K562 (cell line): ENCODE data around the gene OR2M4. TPM values are rescaled to one million over a fixed set of nuclear protein-coding genes. Genes with fewer than 3 reads are reported as not detected.

Source experiments
- ATAC-seq: fragments of 200-7000 bp; cut with Tn5 transposase; 3 replicates; pipeline ENCODE4 v1.9.1; 2020; ENCODE audit warnings: moderate library complexity
- BruUV-seq: library from RNA; stranded (reverse); fragments of 400-500 nt; replicated peaks from 2 replicates; lab custom pipeline; 2021; lab: Mats Ljungman, UMichigan
- CTCF ChIA-PET: fragments of 300-600 bp; formaldehyde crosslinking; extraction: SDS; loops from one replicate; lab custom pipeline; 2021; ENCODE audit warnings: low intra/inter-chr PET ratio; lab: Yijun Ruan, JAX
- POLR2A ChIA-PET: fragments of 300-600, 350-650 bp; sonication (Branson Sonifier 250); formaldehyde crosslinking; extraction: SDS; loops from one replicate; lab custom pipeline; 2021; ENCODE audit warnings: antibody characterized with exemption, inconsistent platforms; lab: Yijun Ruan, JAX
- DNase-seq, 4 experiments: peaks; one replicate each; pipeline versions ENCODE4 v3.0.0 to v3.0.0-alpha.2; 2011 to 2018; ENCODE audit warnings: low spot score in 3 of 4, mixed read lengths in 3 of 4; ENCODE audit errors: extremely low read depth in 1 of 4
- FAIRE-seq: peaks from 2 replicates; lab custom pipeline; 2011; peaks lifted over from hg19 to GRCh38; lab: Jason Lieb, UNC
- H2AFZ ChIP-seq: 2 replicates; pipeline ENCODE4 v1.6.0; 2011; ENCODE audit warnings: low read depth, low read length, control low read depth, inconsistent platforms
- H3K27ac ChIP-seq: fragments of 200-600 bp; 3 replicates; pipeline ENCODE4 v1.8.0; 2011; ENCODE audit warnings: low read depth, mild to moderate bottlenecking, control low read depth, inconsistent platforms, low read length, moderate library complexity, mixed read lengths; ENCODE audit errors: extremely low read depth
- H3K27me3 ChIP-seq, 2 experiments: fragments of 300-600 bp in 1 of 2; 2 replicates in 1 of 2; 3 replicates in 1 of 2; pipeline versions ENCODE4 v1.6.0 to v1.8.0; 2011; ENCODE audit warnings: inconsistent platforms in 2 of 2, low read length in 2 of 2, mild to moderate bottlenecking in 1 of 2, mixed read lengths in 1 of 2, moderate library complexity in 1 of 2; ENCODE audit not compliant: control insufficient read depth in 2 of 2, insufficient read depth in 2 of 2
- H3K36me3 ChIP-seq: fragments of 300-600 bp; 3 replicates; pipeline ENCODE4 v1.8.0; 2011; ENCODE audit warnings: mild to moderate bottlenecking, low read length, inconsistent platforms; ENCODE audit not compliant: control insufficient read depth, insufficient read depth
- H3K4me1 ChIP-seq, 2 experiments: fragments of 200-600 bp in 1 of 2; replicated peaks in 1 of 2; 2 replicates in 1 of 2; 3 replicates in 1 of 2; pipeline versions ENCODE4 v1.5.1 to v1.8.0; 2011; ENCODE audit warnings: inconsistent platforms in 2 of 2, low read length in 2 of 2, mild to moderate bottlenecking in 1 of 2, mixed read lengths in 1 of 2, moderate library complexity in 1 of 2; ENCODE audit not compliant: control insufficient read depth in 2 of 2, insufficient read depth in 2 of 2
- H3K4me2 ChIP-seq: 2 replicates; pipeline ENCODE4 v1.6.1; 2011; ENCODE audit warnings: low read length, control low read depth, inconsistent platforms, mixed read lengths; ENCODE audit not compliant: insufficient read depth
- H3K4me3 ChIP-seq: fragments of 200-600 bp; sonication (generic), shearing (Covaris generic); 2 replicates; pipeline ENCODE4 v1.5.1; 2016; ENCODE audit warnings: control low read depth, inconsistent platforms
- H3K79me2 ChIP-seq: fragments of 200-600 bp; 3 replicates; pipeline ENCODE4 v1.8.0; 2011; ENCODE audit warnings: low read length, inconsistent platforms; ENCODE audit not compliant: control insufficient read depth, insufficient read depth
- H3K9ac ChIP-seq, 2 experiments: 2 replicates each; pipeline versions ENCODE4 v1.6.0 to v1.6.1; 2011; ENCODE audit warnings: low read depth in 2 of 2, low read length in 2 of 2, control low read depth in 1 of 2, inconsistent platforms in 1 of 2, mild to moderate bottlenecking in 1 of 2, mixed read lengths in 1 of 2; ENCODE audit not compliant: insufficient read depth in 1 of 2
- H3K9me1 ChIP-seq: one replicate; pipeline ENCODE4 v1.6.0; 2011; ENCODE audit warnings: inconsistent platforms, mild to moderate bottlenecking, low read length, moderate library complexity; ENCODE audit not compliant: control insufficient read depth, insufficient read depth
- H3K9me3 ChIP-seq: replicated peaks from 2 replicates; pipeline ENCODE4 v1.5.1; 2011; ENCODE audit warnings: low read depth, low read length, inconsistent platforms; ENCODE audit not compliant: control insufficient read depth, insufficient read depth
- H4K20me1 ChIP-seq: replicated peaks from 2 replicates; pipeline ENCODE4 v1.6.1; 2011; ENCODE audit warnings: low read length, inconsistent platforms, mixed read lengths; ENCODE audit not compliant: control insufficient read depth, insufficient read depth
- DACH1 ChIP-seq: fragments of 450-650 bp; IDR thresholded peaks from 2 replicates; pipeline ENCODE4 v1.6.1; 2018; ENCODE audit not compliant: partially characterized antibody
- HLTF ChIP-seq: fragments of 450-650 bp; IDR thresholded peaks from 2 replicates; pipeline ENCODE4 v1.6.1; 2016
- MAFF ChIP-seq: IDR thresholded peaks from 2 replicates; pipeline ENCODE4 v1.6.1; 2012; ENCODE audit warnings: low read length, improper control_type of control experiment
- MAFG ChIP-seq: fragments of 450-650 bp; conservative IDR thresholded peaks from 2 replicates; pipeline ENCODE4 v1.6.1; 2016; ENCODE audit warnings: missing genetic modification characterization, missing compliant biosample characterization
- NFIC ChIP-seq: fragments of 450-650 bp; IDR thresholded peaks from 2 replicates; pipeline ENCODE4 v1.6.1; 2017; ENCODE audit warnings: mild to moderate bottlenecking, inconsistent platforms
- ZNF217 ChIP-seq: sonication (generic); formaldehyde crosslinking; IDR thresholded peaks from 2 replicates; pipeline ENCODE4 v1.8.0; 2022; ENCODE audit warnings: mild to moderate bottlenecking, missing genetic modification reagents
- ZNF707 ChIP-seq: fragments of 250-450 bp; sonication (Bioruptor Pico); conservative IDR thresholded peaks from 2 replicates; pipeline ENCODE4 v1.8.0; 2022; ENCODE audit warnings: inconsistent platforms, mild to moderate bottlenecking, moderate library complexity
- ZNF780A ChIP-seq: fragments of 250-450 bp; sonication (Bioruptor Pico); IDR thresholded peaks from 2 replicates; pipeline ENCODE4 v1.5.0; 2021; ENCODE audit warnings: mild to moderate bottlenecking
- WGBS: fragments of 100-300 bp; shearing (Covaris generic); methylation state at CpG from one replicate; pipeline ENCODE4 v1.1.6; 2016; ENCODE audit warnings: low coverage, mixed read lengths; ENCODE audit not compliant: insufficient coverage; ENCODE audit errors: missing lambda C conversion rate; 5-methylcytosine and 5-hydroxymethylcytosine counted together
- in situ Hi-C: fragments of 300-500 bp; cut with MboI; formaldehyde crosslinking; loops from 4 replicates; pipeline ENCODE4 v1.15.0; 2018; ENCODE audit warnings: inconsistent platforms, mixed read lengths
- intact Hi-C: fragments of 100-400 bp; cut with micrococcal nuclease; formaldehyde crosslinking; loops from 2 replicates; pipeline ENCODE4 v1.14.2; 2022
- polyA plus RNA-seq, 8 experiments: library from polyadenylated mRNA; depleted of rRNA in 4 of 8; stranded (reverse) in 5 of 8; unstranded in 3 of 8; fragments of >200 nt; fragmentation: Nextera tagmentation in 2 of 8; fragmentation: Illumina TruSeq in 1 of 8; extraction: Ambion mirVana in 2 of 8; extraction: Trizol in 1 of 8; gene quantifications; 2 replicates each; pipeline versions ENCODE4 v1.2.1 to v1.2.3, GENCODE V29; 2011 to 2014; ENCODE audit warnings: inconsistent platforms in 1 of 8, missing spikeins in 1 of 8
- total RNA-seq, 7 experiments: library from RNA; depleted of rRNA in 6 of 7; stranded (reverse); fragments of >200 nt in 6 of 7; fragmentation: Illumina TruSeq in 2 of 7; extraction: Trizol in 2 of 7; gene quantifications; 2 replicates each; pipeline versions ENCODE4 v1.2.1 to v1.2.3, GENCODE V29; 2011 to 2021; ENCODE audit warnings: low replicate concordance in 1 of 7
- TF ChIP-seq, protein P1 (sequence below), 2 experiments: fragments of 450-650 bp in 1 of 2; sonication (generic) in 1 of 2; formaldehyde crosslinking; conservative IDR thresholded peaks; 2 replicates each; pipeline versions ENCODE4 v1.4.0 to v1.8.1; 2020 to 2022; ENCODE audit warnings: mild to moderate bottlenecking in 1 of 2, missing genetic modification reagents in 1 of 2

The OR2M4 gene
- total and polyA plus RNA-seq, 9 of the 15 experiments (the other 6 are each of a cell fraction or from before 2014, with no cell fraction given), result not detected

DNA sequence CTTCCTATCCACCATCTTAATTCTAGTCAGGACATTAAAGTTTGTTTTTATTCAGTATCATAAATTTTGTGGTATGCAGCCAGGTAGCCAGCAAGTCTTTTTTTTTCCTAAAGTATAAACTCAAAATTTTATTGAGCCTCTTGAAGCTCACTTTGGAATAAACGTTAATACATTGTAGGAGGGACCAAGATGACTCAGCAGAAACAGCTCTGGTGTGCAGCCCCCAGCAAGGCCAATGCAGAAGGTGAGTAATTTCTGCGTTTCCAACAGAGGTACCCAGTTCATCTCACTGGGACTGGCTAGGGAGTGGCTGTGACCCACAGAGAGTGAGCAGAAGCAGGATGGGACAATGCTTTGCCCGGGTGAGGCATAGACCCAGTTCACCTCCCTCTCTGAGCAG lies 43.9 kb upstream of the OR2M4 start:
- ChIA-PET POLR2A (no interaction called here), CTCF (no interaction called here)
- ATAC-seq (no peak), FAIRE-seq (no peak), DNase-seq (no peak)
- Histone ChIP-seq H3K79me2 (no peaks in the 10 kb centered on the region), H4K20me1 (no peaks in the 10 kb centered on the region), H3K9ac (no peak overlapping the region), H3K27me3 (no peaks in the 10 kb centered on the region), H3K9me1 (no peaks in the 10 kb centered on the region), H2AFZ (no peak overlapping the region), H3K4me3 (no peak overlapping the region), H3K4me1 (no peaks in the 10 kb centered on the region), H3K36me3 (no peaks in the 10 kb centered on the region), H3K4me2 (no peak overlapping the region), H3K27ac (no peak overlapping the region), H3K9me3 (no peaks in the 10 kb centered on the region; the same call in 1 of the 2 replicates)
- intact Hi-C loops (no loop called here), in situ Hi-C loops (no loop called here)
- BruUV-seq, result no TSS peak
- WGBS, result 7% methylated on average over 3 of the region's 3 CpGs
- TF ChIP-seq MAFG (tag), result peak; percentile 44
- TF ChIP-seq MAFF, result peak; percentile 29; the same call in 1 of the 2 replicates
- no peak for TF ChIP-seq DACH1

DNA sequence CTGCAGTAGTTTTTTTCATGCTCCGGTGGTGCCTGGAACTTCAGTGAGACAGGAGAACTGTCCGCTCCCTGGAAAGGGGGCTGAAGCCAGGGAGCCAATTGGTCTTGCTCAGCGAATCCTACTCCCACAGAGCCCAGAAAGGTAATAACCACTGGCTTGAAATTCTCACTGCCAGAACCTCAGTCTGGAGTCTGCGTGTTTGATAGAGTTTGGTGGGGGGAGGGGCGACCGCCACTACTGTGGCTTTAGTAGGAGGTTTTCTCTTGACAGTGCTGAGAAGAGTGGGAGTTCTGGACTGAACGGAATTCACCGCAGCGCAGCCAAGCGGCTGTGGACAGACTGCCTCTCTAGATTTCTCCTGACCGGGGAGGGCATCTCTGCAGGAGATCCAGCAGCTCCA lies 42.2 kb upstream of the OR2M4 start:
- H3K36me3 ChIP-seq, result no peaks in the 10 kb centered on the region
- ChIA-PET CTCF (no interaction called here), POLR2A (no interaction called here)
- H3K9me3 ChIP-seq, result no peaks in the 10 kb centered on the region; the same call in 1 of the 2 replicates
- TF ChIP-seq ZNF217, result no peak
- TF ChIP-seq NFIC, result no peak
- TF ChIP-seq, protein P1, sequence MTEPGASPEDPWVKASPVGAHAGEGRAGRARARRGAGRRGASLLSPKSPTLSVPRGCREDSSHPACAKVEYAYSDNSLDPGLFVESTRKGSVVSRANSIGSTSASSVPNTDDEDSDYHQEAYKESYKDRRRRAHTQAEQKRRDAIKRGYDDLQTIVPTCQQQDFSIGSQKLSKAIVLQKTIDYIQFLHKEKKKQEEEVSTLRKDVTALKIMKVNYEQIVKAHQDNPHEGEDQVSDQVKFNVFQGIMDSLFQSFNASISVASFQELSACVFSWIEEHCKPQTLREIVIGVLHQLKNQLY (CRISPR knock-in tag; conservative IDR thresholded peaks at IDR 0.05), result no peak
- no peak for TF ChIP-seq HLTF
- TF ChIP-seq ZNF780A (CRISPR knock-in tag), result no peak
- no peak for TF ChIP-seq ZNF707 (CRISPR knock-in tag)
- no TSS peak for BruUV-seq
- no peak overlapping the region for H3K4me3 ChIP-seq
- H3K9ac ChIP-seq, result no peak overlapping the region
- no peaks in the 10 kb centered on the region for H3K27me3 ChIP-seq
- intact Hi-C loops, result no loop called here
- H3K4me1 ChIP-seq, result no peaks in the 10 kb centered on the region
- H3K27ac ChIP-seq, result no peak overlapping the region
- under 1% methylated on average over 11 of the region's 11 CpGs for WGBS
- H4K20me1 ChIP-seq, result no peaks in the 10 kb centered on the region
- no peaks in the 10 kb centered on the region for H3K9me1 ChIP-seq
- no peak overlapping the region for H3K4me2 ChIP-seq
- FAIRE-seq (no peak), ATAC-seq (no peak), DNase-seq (no peak)
- no peak overlapping the region for H2AFZ ChIP-seq
- no peaks in the 10 kb centered on the region for H3K79me2 ChIP-seq
- in situ Hi-C loops, result no loop called here
